ENCODE results near the gene RGS10.

The RGS10 gene

GRCh38 chr10:119503821-119504220, 38.7 kb downstream of the RGS10 start:
- POLR2A ChIA-PET (ENCODE audit: low non-redundant PET) = no interaction called here
- TF ChIP-seq, protein P1, sequence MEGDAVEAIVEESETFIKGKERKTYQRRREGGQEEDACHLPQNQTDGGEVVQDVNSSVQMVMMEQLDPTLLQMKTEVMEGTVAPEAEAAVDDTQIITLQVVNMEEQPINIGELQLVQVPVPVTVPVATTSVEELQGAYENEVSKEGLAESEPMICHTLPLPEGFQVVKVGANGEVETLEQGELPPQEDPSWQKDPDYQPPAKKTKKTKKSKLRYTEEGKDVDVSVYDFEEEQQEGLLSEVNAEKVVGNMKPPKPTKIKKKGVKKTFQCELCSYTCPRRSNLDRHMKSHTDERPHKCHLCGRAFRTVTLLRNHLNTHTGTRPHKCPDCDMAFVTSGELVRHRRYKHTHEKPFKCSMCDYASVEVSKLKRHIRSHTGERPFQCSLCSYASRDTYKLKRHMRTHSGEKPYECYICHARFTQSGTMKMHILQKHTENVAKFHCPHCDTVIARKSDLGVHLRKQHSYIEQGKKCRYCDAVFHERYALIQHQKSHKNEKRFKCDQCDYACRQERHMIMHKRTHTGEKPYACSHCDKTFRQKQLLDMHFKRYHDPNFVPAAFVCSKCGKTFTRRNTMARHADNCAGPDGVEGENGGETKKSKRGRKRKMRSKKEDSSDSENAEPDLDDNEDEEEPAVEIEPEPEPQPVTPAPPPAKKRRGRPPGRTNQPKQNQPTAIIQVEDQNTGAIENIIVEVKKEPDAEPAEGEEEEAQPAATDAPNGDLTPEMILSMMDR (conservative IDR thresholded peaks at IDR 0.05; ENCODE audit: low read depth) = no peak
- DNase-seq (ENCODE audit: low spot score) = no peak
- H3K27ac ChIP-seq = no peak overlapping the region
- CTCF ChIA-PET = no interaction called here

- TF ChIP-seq, protein P1 (conservative IDR thresholded peaks at IDR 0.05; ENCODE audit: low read depth) = no peak
- H3K27ac ChIP-seq = no peak overlapping the region
- CTCF ChIA-PET = no interaction called here
- DNase-seq (ENCODE audit: low spot score) = no peak
- POLR2A ChIA-PET (ENCODE audit: low non-redundant PET) = no interaction called here
Measured at GRCh38 chr10:119502618-119503155, 39.8 kb downstream of the RGS10 start.

- CTCF ChIA-PET = no interaction called here
- POLR2A ChIA-PET (ENCODE audit: low non-redundant PET) = no interaction called here
- TF ChIP-seq, protein P1 (conservative IDR thresholded peaks at IDR 0.05; ENCODE audit: low read depth) = no peak
- DNase-seq (ENCODE audit: low spot score) = no peak
- no peak overlapping the region for H3K27ac ChIP-seq
Measured at GRCh38 chr10:119502209-119502608, 40.3 kb downstream of the RGS10 start.

DNA sequence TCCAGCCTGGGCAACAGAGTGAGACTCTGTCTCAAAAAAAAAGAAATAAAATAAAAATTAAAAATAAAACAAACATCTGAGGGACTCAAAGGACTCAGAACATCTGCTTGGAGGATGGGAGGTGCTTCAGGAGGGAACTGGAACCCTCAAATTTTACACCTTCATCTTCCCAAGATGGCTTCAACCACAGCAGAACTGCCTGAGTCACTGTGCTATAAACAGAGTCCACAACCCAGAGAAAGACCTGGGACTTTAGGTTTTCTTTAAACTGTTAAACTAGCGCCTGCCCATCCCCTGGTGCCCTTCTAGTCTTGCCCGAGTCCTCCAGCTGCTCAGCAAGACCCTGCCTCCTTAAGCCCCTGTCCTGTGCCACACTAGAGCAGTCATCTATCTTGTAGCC, 40.8 kb downstream of the RGS10 start:
- TF ChIP-seq, protein P1 (conservative IDR thresholded peaks at IDR 0.05; ENCODE audit: low read depth) = no peak
- no peak for DNase-seq (ENCODE audit: low spot score)
- CTCF ChIA-PET = no interaction called here
- POLR2A ChIA-PET (ENCODE audit: low non-redundant PET) = no interaction called here
- no peak overlapping the region for H3K27ac ChIP-seq

- H3K27ac ChIP-seq = no peak overlapping the region
- DNase-seq (ENCODE audit: low spot score) = no peak
- TF ChIP-seq, protein P1 (conservative IDR thresholded peaks at IDR 0.05; ENCODE audit: low read depth) = no peak
- CTCF ChIA-PET = interaction anchor here (0.7 to 1.4 kb wide), 2 partner anchors 11 to 381 kb away, joined by 3 to 8 read pairs; no protein-coding TSS in a partner anchor
- POLR2A ChIA-PET (ENCODE audit: low non-redundant PET) = no interaction called here
Measured at GRCh38 chr10:119500821-119501220, 41.7 kb downstream of the RGS10 start.

GRCh38 chr10:119500123-119500795, 42.3 kb downstream of the RGS10 start:
- DNase-seq (ENCODE audit: low spot score) = no peak
- POLR2A ChIA-PET (ENCODE audit: low non-redundant PET) = no interaction called here
- CTCF ChIA-PET = interaction anchor here (0.7 to 1.4 kb wide), 3 partner anchors 10 to 381 kb away, joined by 3 to 8 read pairs (median 3); no protein-coding TSS in a partner anchor
- TF ChIP-seq, protein P1 (conservative IDR thresholded peaks at IDR 0.05; ENCODE audit: low read depth) = no peak
- H3K27ac ChIP-seq = no peak overlapping the region

Data from RWPE1 (cell line).